ENCODE data around the gene PCLO. TPM values are rescaled to one million over a fixed set of nuclear protein-coding genes. Genes with fewer than 3 reads are reported as not detected.

PCLO gene
- total and polyA plus RNA-seq, 9 donors = 0.31 to 3.6 (median 1.4) TPM

GRCh38 chr7:82818171-82818570 lies 344.5 kb downstream of the PCLO start:
- H3K27ac ChIP-seq = no peak overlapping the region
- WGBS, 3 donors = 65 to 73% (median 72%) methylated on average over 4 of the region's 4 CpGs
- no peak for TF ChIP-seq POLR2A (IDR thresholded peaks at IDR 0.05)
- no peak for TF ChIP-seq CTCF (IDR thresholded peaks at IDR 0.05)
- no peak for TF ChIP-seq EP300 (IDR thresholded peaks at IDR 0.05)
- H3K9me3 ChIP-seq = no peaks in the 10 kb centered on the region
- no peaks in the 10 kb centered on the region for H3K4me1 ChIP-seq (ENCODE audit: insufficient read depth)
- intact Hi-C loops (cut with DNase I) = no loop called here
- H3K27me3 ChIP-seq = no peaks in the 10 kb centered on the region
- DNase-seq = no peak
- no peaks in the 10 kb centered on the region for H3K36me3 ChIP-seq
- H3K4me3 ChIP-seq = no peak overlapping the region

- H3K36me3 ChIP-seq = no peaks in the 10 kb centered on the region
- no peaks in the 10 kb centered on the region for H3K9me3 ChIP-seq
- TF ChIP-seq POLR2A (IDR thresholded peaks at IDR 0.05) = no peak
- no peak for TF ChIP-seq EP300 (IDR thresholded peaks at IDR 0.05)
- TF ChIP-seq CTCF (IDR thresholded peaks at IDR 0.05) = no peak
- no peak overlapping the region for H3K27ac ChIP-seq
- DNase-seq = no peak
- H3K4me3 ChIP-seq = no peak overlapping the region
- no peaks in the 10 kb centered on the region for H3K27me3 ChIP-seq
- no peaks in the 10 kb centered on the region for H3K4me1 ChIP-seq (ENCODE audit: insufficient read depth)
- intact Hi-C loops (cut with DNase I) = no loop called here
Measured at GRCh38 chr7:82816272-82816671, 346.4 kb downstream of the PCLO start.

GRCh38 chr7:82810558-82811259 lies 352.0 kb downstream of the PCLO start:
- no peaks in the 10 kb centered on the region for H3K36me3 ChIP-seq
- no peaks in the 10 kb centered on the region for H3K9me3 ChIP-seq
- intact Hi-C loops (cut with DNase I) = no loop called here
- H3K27ac ChIP-seq = no peak overlapping the region
- H3K27me3 ChIP-seq = no peaks in the 10 kb centered on the region
- no peak overlapping the region for H3K4me3 ChIP-seq
- H3K4me1 ChIP-seq (ENCODE audit: insufficient read depth) = no peaks in the 10 kb centered on the region
- WGBS, 3 donors = 18 to 31% (median 26%) methylated on average over 4 of the region's 4 CpGs
- TF ChIP-seq POLR2A (IDR thresholded peaks at IDR 0.05) (no peak), EP300 (IDR thresholded peaks at IDR 0.05) (no peak), CTCF (IDR thresholded peaks at IDR 0.05) (no peak)
- DNase-seq = no peak

GRCh38 chr7:82808633-82809032 lies 354.1 kb downstream of the PCLO start:
- H3K27me3 ChIP-seq = no peaks in the 10 kb centered on the region
- TF ChIP-seq POLR2A (IDR thresholded peaks at IDR 0.05) (no peak), CTCF (IDR thresholded peaks at IDR 0.05) (no peak), EP300 (IDR thresholded peaks at IDR 0.05) (no peak)
- H3K4me1 ChIP-seq (ENCODE audit: insufficient read depth) = no peaks in the 10 kb centered on the region
- no peak overlapping the region for H3K4me3 ChIP-seq
- H3K9me3 ChIP-seq = no peaks in the 10 kb centered on the region
- H3K36me3 ChIP-seq = no peaks in the 10 kb centered on the region
- WGBS, 3 donors = 52 to 61% (median 61%) methylated on average over 2 of the region's 2 CpGs
- DNase-seq = no peak
- H3K27ac ChIP-seq = no peak overlapping the region
- intact Hi-C loops (cut with DNase I) = no loop called here
